Motor neuron (in vitro differentiated cells): ENCODE measurements around the gene FOXE1. TPM values are rescaled to one million over a fixed set of nuclear protein-coding genes. Genes with fewer than 3 reads are reported as not detected.

Source experiments
- ATAC-seq, 8 experiments: fragments of 200-7000 bp; cut with Tn5 transposase; replicated peaks in 6 of 8; 2 replicates each; pipeline ENCODE4 v1.8.0; 2021; ENCODE audit warnings: mild to moderate bottlenecking in 8 of 8, moderate library complexity in 8 of 8
- H3K27ac ChIP-seq, 2 donors: fragments of 250-450 bp; sonication (Bioruptor Pico); 2 replicates each; pipeline ENCODE4 v1.9.0; 2021; ENCODE audit warnings: antibody characterized with exemption in 2 of 2, mild to moderate bottlenecking in 2 of 2, moderate library complexity in 1 of 2
- H3K4me1 ChIP-seq, 2 donors: fragments of 250-450 bp; sonication (Bioruptor Pico); replicated peaks in 1 of 2; 2 replicates each; pipeline ENCODE4 v1.6.1; 2021; ENCODE audit warnings: antibody characterized with exemption in 2 of 2, mild to moderate bottlenecking in 2 of 2, moderate library complexity in 1 of 2
- H3K4me3 ChIP-seq, 5 donors: fragments of 250-450 bp; sonication (Bioruptor Pico); 2 replicates each; pipeline ENCODE4 v1.9.0; 2021; ENCODE audit warnings: antibody characterized with exemption in 5 of 5, mild to moderate bottlenecking in 5 of 5, moderate library complexity in 4 of 5
- WGBS, 10 experiments: fragments of 450-650 bp; shearing (Covaris generic); methylation state at CpG; one replicate each; pipeline ENCODE4 v1.0.0; 2022; 5-methylcytosine and 5-hydroxymethylcytosine counted together
- in situ Hi-C, 9 experiments: fragments of 400-800 bp; cut with MboI; loops; one replicate each; pipeline ENCODE4 v1.15.0; 2021; ENCODE audit warnings: low sequenced_read_pairs in 9 of 9, low pct_unique_long_range_greater_than_20kb in 2 of 9; ENCODE audit not compliant: unreplicated experiment in 9 of 9
- total RNA-seq, 8 experiments: library from RNA; unstranded; fragments of 300-600 nt; gene quantifications; 2 replicates each; pipeline versions ENCODE4 v1.2.3 to v1.2.4, GENCODE V29; 2022

Gene FOXE1
- total RNA-seq, result under 1 TPM; 0.05 to 0.49 (median 0.19) TPM

DNA sequence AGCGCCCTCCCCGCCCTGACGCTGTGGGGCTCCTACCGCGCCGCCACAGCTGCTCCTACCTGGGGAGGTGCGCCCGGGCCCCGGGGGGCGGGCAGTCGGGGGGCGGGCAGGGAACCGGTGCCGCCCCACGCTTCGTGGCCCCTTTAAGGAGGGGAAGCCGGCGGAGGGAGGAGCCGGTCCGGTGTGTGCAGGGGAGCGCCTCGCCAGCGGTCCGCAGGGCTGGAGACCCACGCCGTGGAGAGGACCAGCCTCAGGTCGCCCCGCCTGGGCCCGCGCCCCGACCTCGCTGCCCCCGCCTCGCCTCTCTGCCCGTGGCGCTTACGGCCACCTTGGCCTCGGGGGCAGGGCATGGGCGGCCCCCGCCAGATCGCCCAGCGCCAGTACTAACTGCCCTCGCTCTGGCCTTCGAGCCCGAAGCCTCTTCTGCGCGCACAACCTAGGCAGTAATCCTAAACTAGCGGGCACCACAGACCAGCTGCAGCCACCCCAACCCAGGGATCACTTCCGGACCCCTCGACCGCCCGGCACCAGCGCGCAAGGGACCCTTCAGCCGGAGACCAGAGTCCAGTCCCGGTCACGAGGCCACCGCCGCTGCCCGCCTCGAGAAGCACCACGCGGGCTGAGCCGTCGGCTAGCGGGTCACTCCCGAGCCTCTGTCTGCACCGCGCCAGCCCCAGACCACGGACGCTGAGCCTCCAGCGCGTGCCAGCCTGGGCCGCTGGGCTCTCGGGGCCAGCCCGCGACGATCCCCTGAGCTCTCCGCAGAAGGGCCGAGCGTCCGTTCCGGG is at the start of gene FOXE1:
FOXE1 (plus strand) TSS at position 171 of the 788 bp plus-strand sequence. CDS start 689 bp downstream, outside the sequence.
- in situ Hi-C loops, result loop anchor here in 1 of 9 experiments (25.0 kb wide), 1 partner anchor 91 kb away; no protein-coding TSS in a partner anchor
- Histone ChIP-seq H3K27ac (no peak within 1 kb of the TSS), H3K4me3 (peak within 1 kb of the TSS; percentile 35 to 64 (median 51)), H3K4me1 (peaks cover 0 to 11% of the 10 kb centered on the region in 2 donors)
- 10 to 20% methylated on average over 1 to 14 of the region's 83 CpGs; no CpG with 5 or more reads in 8 of the 10 experiments for WGBS, 10 experiments
- peak; percentile 35 to 79 (median 72) for ATAC-seq

GRCh38 chr9:97804059-97804365 is 49.0 kb upstream of the FOXE1 start:
- H3K4me3 ChIP-seq, result peak overlapping the region; percentile 45 to 51 (median 50)
- no peak overlapping the region for H3K27ac ChIP-seq
- ATAC-seq, result no peak
- H3K4me1 ChIP-seq, result peaks cover 0 to 3% of the 10 kb centered on the region in 2 donors
- WGBS, 10 experiments, result 50 to 90% (median 77%) methylated on average over 2 to 3 of the region's 5 CpGs; no CpG with 5 or more reads in 4 of the 10 experiments
- in situ Hi-C loops, result no loop called here

GRCh38 chr9:97806721-97807120 is 46.3 kb upstream of the FOXE1 start:
- in situ Hi-C loops, result no loop called here
- ATAC-seq, result no peak
- 0 to 100% (median 57%) methylated on average over 1 to 2 of the region's 2 CpGs; no CpG with 5 or more reads in 3 of the 10 experiments for WGBS, 10 experiments

GRCh38 chr9:97807681-97808080 is 45.3 kb upstream of the FOXE1 start:
- 0 to 71% (median 17%) methylated on average over 1 to 2 of the region's 2 CpGs; no CpG with 5 or more reads in 3 of the 10 experiments for WGBS, 10 experiments
- peaks cover 0 to 3% of the 10 kb centered on the region in 2 donors for H3K4me1 ChIP-seq
- no peak for ATAC-seq
- H3K4me3 ChIP-seq, result no peak overlapping the region
- in situ Hi-C loops, result no loop called here
- H3K27ac ChIP-seq, result no peak overlapping the region

More at GRCh38 chr9:97806721-97807120, 46.3 kb upstream of the FOXE1 start:
- no peak overlapping the region for H3K4me3 ChIP-seq
- H3K27ac ChIP-seq, result no peak overlapping the region
- peaks cover 0 to 3% of the 10 kb centered on the region in 2 donors for H3K4me1 ChIP-seq

DNA sequence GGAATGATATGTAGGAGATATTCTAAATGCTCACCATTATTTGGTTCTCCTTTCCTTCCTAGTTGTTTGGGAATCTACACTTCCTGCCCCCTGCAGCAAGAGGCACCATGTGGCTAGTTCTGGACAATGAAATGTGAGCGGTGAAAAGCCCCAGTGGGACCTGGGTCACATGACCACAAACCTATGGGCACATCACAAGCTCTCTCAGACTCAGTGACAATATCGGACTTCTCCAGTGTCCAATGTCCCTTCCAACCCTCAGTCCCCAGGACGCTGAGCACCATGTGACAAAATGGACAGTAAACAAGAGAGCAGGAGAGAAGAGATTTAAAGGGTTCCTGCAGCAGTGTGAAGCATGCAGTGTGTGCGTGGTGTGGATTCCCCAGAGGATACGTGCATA is 44.6 kb upstream of the FOXE1 start:
- Histone ChIP-seq H3K4me1 (peaks cover 0 to 3% of the 10 kb centered on the region in 2 donors), H3K4me3 (no peak overlapping the region), H3K27ac (no peak overlapping the region)
- in situ Hi-C loops, result no loop called here
- WGBS, 10 experiments, result 0 to 94% (median 74%) methylated on average over 1 to 5 of the region's 5 CpGs; no CpG with 5 or more reads in 1 of the 10 experiments
- ATAC-seq, result no peak

- no peak overlapping the region for H3K4me3 ChIP-seq
- H3K4me1 ChIP-seq, result peaks cover 0 to 3% of the 10 kb centered on the region in 2 donors
- in situ Hi-C loops, result no loop called here
- no peak overlapping the region for H3K27ac ChIP-seq
- no peak for ATAC-seq
- WGBS, 10 experiments, result 0 to 60% (median 29%) methylated on average over 1 of the region's 2 CpGs; no CpG with 5 or more reads in 1 of the 10 experiments
Observed at GRCh38 chr9:97808972-97809371, 44.1 kb upstream of the FOXE1 start.

GRCh38 chr9:97809666-97810344 is 43.2 kb upstream of the FOXE1 start:
- ATAC-seq, result no peak
- Histone ChIP-seq H3K27ac (no peak overlapping the region), H3K4me3 (no peak overlapping the region), H3K4me1 (peaks cover 0 to 3% of the 10 kb centered on the region in 2 donors)
- in situ Hi-C loops, result no loop called here
- 0 to 100% (median 62%) methylated on average over 1 to 4 of the region's 5 CpGs; no CpG with 5 or more reads in 2 of the 10 experiments for WGBS, 10 experiments

- ATAC-seq, result no peak
- Histone ChIP-seq H3K27ac (no peak overlapping the region), H3K4me3 (no peak overlapping the region), H3K4me1 (peaks cover 0 to 3% of the 10 kb centered on the region in 2 donors)
- 42 to 100% (median 80%) methylated on average over 2 to 7 of the region's 7 CpGs; no CpG with 5 or more reads in 1 of the 10 experiments for WGBS, 10 experiments
- in situ Hi-C loops, result no loop called here
Observed at GRCh38 chr9:97811533-97812246, 41.3 kb upstream of the FOXE1 start.

GRCh38 chr9:97812247-97812543 is 40.8 kb upstream of the FOXE1 start:
- Histone ChIP-seq H3K27ac (no peak overlapping the region), H3K4me3 (no peak overlapping the region), H3K4me1 (peaks cover 0 to 3% of the 10 kb centered on the region in 2 donors)
- 0 to 79% (median 29%) methylated on average over 1 to 2 of the region's 2 CpGs; no CpG with 5 or more reads in 3 of the 10 experiments for WGBS, 10 experiments
- in situ Hi-C loops, result no loop called here
- no peak for ATAC-seq

DNA sequence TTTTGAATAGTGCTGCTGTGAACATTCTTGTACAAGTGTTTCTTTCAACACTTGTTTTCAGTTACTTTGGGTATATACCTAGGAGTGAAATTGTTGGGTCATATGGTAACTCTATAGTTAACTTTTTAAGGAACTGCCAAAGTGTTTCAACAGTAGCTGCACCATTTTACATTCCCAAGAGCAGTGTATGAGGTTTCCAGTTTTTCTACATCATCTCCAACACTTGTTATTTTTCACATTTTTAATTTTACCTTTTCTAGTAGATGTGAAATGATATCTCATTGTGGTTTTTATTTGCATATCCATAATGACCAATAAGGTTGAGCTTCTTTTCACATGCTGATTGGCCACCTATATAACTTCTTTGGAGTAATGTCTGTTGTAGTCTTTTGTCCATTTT is 40.0 kb upstream of the FOXE1 start:
- in situ Hi-C loops, result no loop called here
- Histone ChIP-seq H3K27ac (no peak overlapping the region), H3K4me1 (peaks cover 0 to 3% of the 10 kb centered on the region in 2 donors), H3K4me3 (no peak overlapping the region)
- no peak for ATAC-seq

DNA sequence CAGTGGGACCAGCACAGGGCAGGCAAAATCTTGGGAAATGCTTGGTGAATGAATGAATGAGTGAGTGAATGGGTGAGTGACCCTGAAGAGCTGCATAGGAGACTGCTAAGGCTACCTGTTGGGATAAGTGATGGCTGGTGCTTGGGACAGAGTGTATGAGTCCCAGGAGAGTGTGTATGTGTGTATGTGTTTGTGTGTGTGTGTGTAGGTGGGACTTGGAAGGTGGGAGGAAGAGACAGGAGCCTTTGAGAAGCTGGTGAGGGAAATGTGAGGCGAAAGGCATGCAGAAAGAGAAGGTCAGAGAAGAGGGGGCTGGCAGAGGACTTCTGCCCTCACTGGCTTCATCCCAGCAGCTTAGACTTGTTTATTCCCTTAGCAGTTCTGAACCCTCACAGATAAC is 33.3 kb upstream of the FOXE1 start:
- Histone ChIP-seq H3K4me1 (no peaks in the 10 kb centered on the region), H3K27ac (no peak overlapping the region), H3K4me3 (no peak overlapping the region)
- WGBS, 10 experiments, result 0 to 40% (median 10%) methylated on average over 1 of the region's 1 CpG; no CpG with 5 or more reads in 6 of the 10 experiments
- ATAC-seq, result no peak
- in situ Hi-C loops, result no loop called here

DNA sequence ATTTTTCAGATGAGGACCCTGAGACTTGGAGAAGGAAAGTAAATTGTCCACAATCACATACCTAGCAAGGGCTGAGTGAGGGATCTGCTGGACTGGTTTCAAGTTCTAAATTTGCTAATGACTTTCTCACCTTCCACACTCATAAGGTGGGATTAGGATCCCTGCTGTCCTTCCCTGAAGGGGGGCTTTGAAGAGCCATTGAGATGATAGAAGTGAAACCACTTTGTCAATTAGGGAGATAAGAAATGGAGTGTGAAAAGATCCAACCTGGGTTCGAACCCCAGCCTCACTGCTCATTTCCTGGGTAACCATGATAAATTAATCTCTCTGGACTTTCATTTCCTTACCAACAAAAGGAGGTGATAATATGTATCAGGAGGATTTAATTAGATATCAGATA is 32.7 kb upstream of the FOXE1 start:
- Histone ChIP-seq H3K27ac (no peak overlapping the region), H3K4me3 (no peak overlapping the region), H3K4me1 (no peaks in the 10 kb centered on the region)
- in situ Hi-C loops, result no loop called here
- no peak for ATAC-seq
- 0 to 100% (median 70%) methylated on average over 1 of the region's 1 CpG; no CpG with 5 or more reads in 4 of the 10 experiments for WGBS, 10 experiments
